ENCODE results near the gene MKLN1. TPM values are rescaled to one million over a fixed set of nuclear protein-coding genes. Genes with fewer than 3 reads are reported as not detected.

MKLN1 gene
- total RNA-seq, 1 donor from 2014 or later: 66.0 TPM

DNA sequence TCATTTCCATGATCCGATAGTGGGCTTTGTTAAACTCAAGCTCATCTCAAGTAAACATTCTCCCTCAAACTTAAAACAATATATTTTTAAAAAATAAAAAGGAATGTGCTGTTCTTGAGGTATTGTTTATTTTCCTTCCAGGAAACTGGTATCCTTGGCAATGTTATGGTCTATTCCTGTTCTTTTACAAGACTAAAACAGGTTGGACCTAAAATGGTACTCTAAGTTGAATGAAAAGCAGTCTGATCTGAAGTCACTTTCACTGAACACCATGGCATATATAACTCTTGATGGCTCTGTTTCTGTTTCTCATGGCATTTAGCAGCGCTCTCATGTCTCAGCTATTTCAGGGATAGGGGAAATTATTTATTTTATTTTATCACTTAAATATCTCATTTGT, 158.7 kb downstream of the MKLN1 start:
- no peak for DNase-seq
- no peak overlapping the region for H3K4me3 ChIP-seq
- ATAC-seq: no peak
- intact Hi-C loops (cut with DNase I): no loop called here
- TF ChIP-seq, protein P1, sequence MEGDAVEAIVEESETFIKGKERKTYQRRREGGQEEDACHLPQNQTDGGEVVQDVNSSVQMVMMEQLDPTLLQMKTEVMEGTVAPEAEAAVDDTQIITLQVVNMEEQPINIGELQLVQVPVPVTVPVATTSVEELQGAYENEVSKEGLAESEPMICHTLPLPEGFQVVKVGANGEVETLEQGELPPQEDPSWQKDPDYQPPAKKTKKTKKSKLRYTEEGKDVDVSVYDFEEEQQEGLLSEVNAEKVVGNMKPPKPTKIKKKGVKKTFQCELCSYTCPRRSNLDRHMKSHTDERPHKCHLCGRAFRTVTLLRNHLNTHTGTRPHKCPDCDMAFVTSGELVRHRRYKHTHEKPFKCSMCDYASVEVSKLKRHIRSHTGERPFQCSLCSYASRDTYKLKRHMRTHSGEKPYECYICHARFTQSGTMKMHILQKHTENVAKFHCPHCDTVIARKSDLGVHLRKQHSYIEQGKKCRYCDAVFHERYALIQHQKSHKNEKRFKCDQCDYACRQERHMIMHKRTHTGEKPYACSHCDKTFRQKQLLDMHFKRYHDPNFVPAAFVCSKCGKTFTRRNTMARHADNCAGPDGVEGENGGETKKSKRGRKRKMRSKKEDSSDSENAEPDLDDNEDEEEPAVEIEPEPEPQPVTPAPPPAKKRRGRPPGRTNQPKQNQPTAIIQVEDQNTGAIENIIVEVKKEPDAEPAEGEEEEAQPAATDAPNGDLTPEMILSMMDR (IDR thresholded peaks at IDR 0.05): no peak
- H3K27me3 ChIP-seq: no peaks in the 10 kb centered on the region
- H3K36me3 ChIP-seq: peaks cover 22% of the 10 kb centered on the region
- H3K4me1 ChIP-seq: no peaks in the 10 kb centered on the region
- H3K27ac ChIP-seq: no peak overlapping the region
- no peaks in the 10 kb centered on the region for H3K9me3 ChIP-seq

DNA sequence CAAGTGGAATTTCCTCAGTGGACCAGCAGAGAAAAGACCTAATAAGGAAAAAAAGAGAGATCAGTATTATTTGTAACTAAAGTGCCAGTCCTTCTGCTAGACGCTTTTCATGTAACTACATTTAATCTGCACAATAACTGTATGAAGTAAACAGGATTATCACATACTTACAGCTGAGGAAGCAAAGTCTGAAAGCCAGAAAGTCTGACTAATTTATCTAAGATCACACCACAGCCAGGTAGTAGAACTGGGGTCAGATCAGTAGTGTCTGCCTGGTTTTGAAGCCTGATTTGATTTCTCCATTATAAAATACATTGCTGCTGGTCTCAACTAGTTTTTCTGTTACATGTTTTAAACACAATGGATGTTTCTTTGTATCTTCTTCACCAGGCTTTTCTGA, 159.5 kb downstream of the MKLN1 start:
- TF ChIP-seq, protein P1 (IDR thresholded peaks at IDR 0.05): no peak
- Histone ChIP-seq H3K4me1 (no peaks in the 10 kb centered on the region), H3K27me3 (no peaks in the 10 kb centered on the region), H3K27ac (no peak overlapping the region), H3K9me3 (no peaks in the 10 kb centered on the region), H3K36me3 (peaks cover 22% of the 10 kb centered on the region), H3K4me3 (no peak overlapping the region)
- DNase-seq: no peak
- ATAC-seq: no peak
- intact Hi-C loops (cut with DNase I): no loop called here

DNA sequence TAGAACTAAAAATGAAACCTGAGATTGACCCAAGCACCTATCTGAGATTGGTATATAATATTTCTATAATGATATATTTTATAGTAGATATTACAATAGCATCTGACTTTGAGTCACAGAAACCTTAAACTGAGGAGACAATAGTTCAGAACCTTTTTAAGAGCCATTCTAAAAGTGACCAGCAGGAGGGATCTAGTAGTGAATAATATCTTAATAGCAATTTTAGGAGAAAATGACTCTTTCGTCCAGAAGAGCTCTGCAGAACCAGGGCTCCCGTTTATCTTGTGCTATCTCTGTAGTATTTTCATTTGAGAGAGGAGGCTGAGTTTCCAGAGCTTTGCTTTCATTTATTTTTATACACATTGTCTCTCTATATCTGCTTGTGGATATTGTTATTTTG, 160.7 kb downstream of the MKLN1 start:
- no peak overlapping the region for H3K4me3 ChIP-seq
- H3K9me3 ChIP-seq: no peaks in the 10 kb centered on the region
- H3K36me3 ChIP-seq: peaks cover 22% of the 10 kb centered on the region
- H3K4me1 ChIP-seq: no peaks in the 10 kb centered on the region
- H3K27me3 ChIP-seq: no peaks in the 10 kb centered on the region
- no peak overlapping the region for H3K27ac ChIP-seq
- no peak for ATAC-seq
- TF ChIP-seq, protein P1 (IDR thresholded peaks at IDR 0.05): peak; percentile 28
- intact Hi-C loops (cut with DNase I): no loop called here
- no peak for DNase-seq

DNA sequence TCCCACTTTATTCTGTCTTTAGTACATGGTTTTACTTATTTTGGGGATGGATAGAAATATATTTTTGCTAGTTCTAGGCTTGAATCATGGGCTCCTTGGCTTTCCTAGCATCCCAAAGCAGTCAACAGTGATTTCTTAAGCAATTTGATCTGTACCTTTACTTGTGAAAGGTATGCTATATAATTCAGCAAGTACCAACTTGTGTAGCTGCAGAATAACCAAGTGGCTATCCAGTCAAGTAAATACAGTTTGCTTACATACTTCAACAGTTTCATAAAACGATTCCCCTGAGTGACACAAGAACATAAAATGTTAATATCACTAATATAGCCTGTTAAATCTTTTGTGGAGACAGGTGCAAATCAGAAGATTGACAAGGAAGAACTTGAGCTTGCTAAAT, 161.5 kb downstream of the MKLN1 start:
- TF ChIP-seq, protein P1 (IDR thresholded peaks at IDR 0.05): no peak
- Histone ChIP-seq H3K36me3 (peaks cover 22% of the 10 kb centered on the region), H3K4me1 (no peaks in the 10 kb centered on the region), H3K27ac (no peak overlapping the region), H3K4me3 (no peak overlapping the region), H3K27me3 (no peaks in the 10 kb centered on the region), H3K9me3 (no peaks in the 10 kb centered on the region)
- intact Hi-C loops (cut with DNase I): no loop called here
- no peak for DNase-seq
- ATAC-seq: no peak

DNA sequence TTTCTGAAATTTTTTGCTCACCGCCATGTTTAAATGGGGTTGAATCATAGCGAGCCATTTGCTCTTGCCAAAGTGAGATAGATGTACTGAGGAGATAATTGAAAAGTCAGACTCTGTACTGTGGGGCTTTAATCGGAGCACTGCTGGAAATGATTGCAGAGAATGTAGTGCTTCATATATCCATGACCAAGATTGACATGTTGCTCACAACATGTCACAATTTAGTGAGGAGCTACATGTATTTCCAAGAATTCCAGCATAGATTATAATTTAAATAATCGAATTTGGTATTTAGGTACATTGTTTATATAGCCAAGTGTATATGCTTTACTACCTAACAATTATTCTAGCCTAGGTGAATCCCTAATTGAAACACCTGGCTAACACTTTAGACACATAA, 162.2 kb downstream of the MKLN1 start:
- no peak overlapping the region for H3K27ac ChIP-seq
- TF ChIP-seq, protein P1 (IDR thresholded peaks at IDR 0.05): no peak
- H3K4me3 ChIP-seq: no peak overlapping the region
- intact Hi-C loops (cut with DNase I): no loop called here
- H3K9me3 ChIP-seq: no peaks in the 10 kb centered on the region
- ATAC-seq (no peak), DNase-seq (no peak)
- peaks cover 22% of the 10 kb centered on the region for H3K36me3 ChIP-seq
- no peaks in the 10 kb centered on the region for H3K4me1 ChIP-seq
- H3K27me3 ChIP-seq: no peaks in the 10 kb centered on the region

DNA sequence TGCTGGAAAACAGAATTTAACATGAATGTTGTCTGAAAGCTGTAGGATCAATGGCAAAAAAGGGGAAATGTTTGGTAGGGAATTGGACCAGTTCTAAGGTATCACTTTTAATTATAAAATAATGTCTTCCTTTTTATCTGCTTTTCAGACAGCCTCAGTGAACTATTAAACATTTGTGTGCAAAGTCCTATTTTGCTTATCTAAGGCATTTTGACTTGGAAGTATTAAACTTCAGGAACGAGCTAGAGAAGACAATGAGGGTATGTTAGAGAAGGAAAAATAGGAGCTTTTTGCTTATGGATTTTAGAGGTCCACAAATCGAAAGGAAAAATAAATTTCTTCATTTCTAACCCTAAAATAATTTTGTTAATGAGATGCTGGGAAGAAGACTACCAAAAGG, 165.4 kb downstream of the MKLN1 start:
- no peak for DNase-seq
- H3K4me3 ChIP-seq: no peak overlapping the region
- H3K27ac ChIP-seq: no peak overlapping the region
- TF ChIP-seq, protein P1 (IDR thresholded peaks at IDR 0.05): no peak
- ATAC-seq: no peak
- H3K9me3 ChIP-seq: no peaks in the 10 kb centered on the region
- H3K4me1 ChIP-seq: no peaks in the 10 kb centered on the region
- intact Hi-C loops (cut with DNase I): no loop called here
- peaks cover 26% of the 10 kb centered on the region for H3K36me3 ChIP-seq
- H3K27me3 ChIP-seq: no peaks in the 10 kb centered on the region
